Measurements from ENCODE around the gene GRK5.

Gene GRK5

DNA sequence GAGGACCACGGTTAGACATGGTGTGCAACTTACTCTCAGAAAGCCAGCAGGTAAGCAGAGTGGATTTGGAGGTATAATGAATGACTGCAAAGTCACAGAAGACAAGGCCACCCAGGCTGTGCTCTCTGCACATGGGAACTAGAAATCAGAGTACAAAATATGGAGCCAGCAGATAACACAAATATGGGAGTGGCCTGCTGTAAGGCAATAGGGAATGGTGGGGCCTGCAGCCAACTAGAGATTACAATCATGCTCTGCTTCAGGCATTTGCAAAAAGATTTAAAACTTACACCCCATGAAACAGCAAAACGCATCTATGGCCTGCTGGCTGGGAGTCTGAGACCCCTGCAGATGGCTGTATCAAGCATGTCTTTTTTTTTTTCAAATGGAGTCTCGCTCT, 288.2 kb downstream of the GRK5 start:
- DNase-seq: no peak

DNA sequence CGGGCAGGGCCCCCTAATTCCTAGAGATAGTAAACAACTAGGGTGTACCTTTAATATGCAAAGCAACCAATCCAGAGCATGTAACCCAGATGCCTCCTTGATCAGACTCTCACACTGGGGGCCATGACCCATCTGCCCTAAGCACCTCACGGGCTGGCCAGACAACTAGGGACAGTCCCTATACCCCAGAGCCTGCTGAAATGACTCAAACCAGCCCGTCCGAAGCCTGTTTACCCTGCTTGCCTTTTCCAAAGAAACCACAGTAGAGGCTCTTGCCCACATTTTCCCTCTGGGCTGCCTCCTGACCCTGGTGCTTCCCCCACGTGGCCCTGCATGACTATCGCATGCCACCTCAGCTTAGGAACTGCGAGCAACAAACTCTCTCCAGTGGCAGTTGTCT, 288.9 kb downstream of the GRK5 start:
- DNase-seq: no peak

DNA sequence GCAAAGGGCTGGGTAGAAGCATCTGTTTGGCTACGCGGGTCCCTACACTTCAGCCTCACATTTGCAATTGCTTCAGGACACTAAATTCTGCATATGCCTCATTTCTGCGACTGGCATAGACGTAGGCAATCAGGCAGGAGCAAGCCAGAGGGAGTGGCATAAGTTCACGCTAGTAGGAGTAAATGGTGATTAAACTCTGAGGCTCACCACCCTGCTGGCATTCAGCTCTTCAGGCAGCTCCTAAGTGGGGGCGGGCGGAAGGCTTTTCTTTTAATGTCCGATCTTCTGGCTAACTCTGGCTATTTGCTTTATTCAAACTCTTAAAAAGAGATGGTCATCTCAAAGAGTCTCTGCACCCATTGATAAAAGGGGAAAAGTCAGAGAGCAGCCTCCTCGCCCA, 289.9 kb downstream of the GRK5 start:
- DNase-seq: no peak

- DNase-seq: no peak
These were observed 291.7 kb downstream of the GRK5 start for GRCh38 chr10:119498889-119499676.

GRCh38 chr10:119499677-119500002, 292.3 kb downstream of the GRK5 start:
- no peak for DNase-seq

DNA sequence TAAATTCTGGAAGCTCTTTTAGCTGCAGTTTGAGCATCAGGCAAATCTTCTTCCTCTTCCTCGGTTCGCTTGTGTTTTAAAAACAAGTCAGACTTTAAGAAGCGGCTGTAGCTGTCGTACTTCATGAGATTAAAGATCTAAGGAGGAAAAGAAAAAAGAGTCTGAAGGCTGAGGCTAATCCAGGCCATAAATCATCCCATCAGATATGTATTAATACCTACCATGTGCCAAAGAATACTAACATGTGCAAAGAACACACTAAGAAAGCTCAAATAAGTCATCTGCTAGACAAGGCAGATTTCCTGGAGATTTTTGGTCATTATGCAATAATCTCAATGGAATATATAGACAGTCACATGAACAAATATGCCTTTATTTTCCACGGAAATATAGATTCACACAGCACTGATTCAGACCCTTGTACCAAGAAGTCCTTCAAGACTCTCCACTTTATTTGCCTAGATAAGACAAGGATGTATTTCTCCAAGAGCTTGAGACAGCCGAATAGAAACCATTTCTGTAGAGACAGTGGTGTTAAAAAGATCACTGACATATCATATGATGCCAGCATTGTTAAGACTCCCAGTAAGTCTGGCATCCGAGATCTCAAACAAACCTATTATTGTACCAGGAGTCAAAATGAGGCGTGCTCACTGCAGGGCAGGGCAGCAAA, 292.9 kb downstream of the GRK5 start:
- no peak for DNase-seq

- no peak for DNase-seq
These were observed 293.4 kb downstream of the GRK5 start for GRCh38 chr10:119500821-119501220.

- no peak for DNase-seq
These were observed 294.3 kb downstream of the GRK5 start for GRCh38 chr10:119501690-119502089.

- DNase-seq: peak; percentile 71 to 77
These were observed 294.8 kb downstream of the GRK5 start for GRCh38 chr10:119502209-119502608.

GRCh38 chr10:119502618-119503155, 295.3 kb downstream of the GRK5 start:
- DNase-seq: no peak

DNA sequence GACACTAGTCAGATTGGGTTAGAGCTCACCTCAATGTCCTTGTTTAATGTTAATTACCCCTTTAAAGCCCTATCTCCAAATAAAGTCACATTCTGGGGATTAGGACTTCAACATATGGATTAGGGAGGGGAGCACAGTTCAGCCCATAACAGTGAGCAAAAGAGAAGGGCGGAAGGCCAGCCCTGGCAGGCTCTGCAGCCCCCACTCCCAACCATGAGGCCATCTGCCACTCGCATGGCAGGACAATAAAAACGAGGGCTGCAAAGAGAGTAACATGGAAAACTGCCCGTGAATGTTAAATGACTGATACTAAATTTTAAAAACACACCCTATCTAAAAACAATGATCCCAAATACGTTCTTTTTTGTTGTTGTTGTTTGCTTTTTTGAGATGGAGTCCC, 296.4 kb downstream of the GRK5 start:
- no peak for DNase-seq

- no peak for DNase-seq
These were observed 297.3 kb downstream of the GRK5 start for GRCh38 chr10:119504651-119505050.

DNA sequence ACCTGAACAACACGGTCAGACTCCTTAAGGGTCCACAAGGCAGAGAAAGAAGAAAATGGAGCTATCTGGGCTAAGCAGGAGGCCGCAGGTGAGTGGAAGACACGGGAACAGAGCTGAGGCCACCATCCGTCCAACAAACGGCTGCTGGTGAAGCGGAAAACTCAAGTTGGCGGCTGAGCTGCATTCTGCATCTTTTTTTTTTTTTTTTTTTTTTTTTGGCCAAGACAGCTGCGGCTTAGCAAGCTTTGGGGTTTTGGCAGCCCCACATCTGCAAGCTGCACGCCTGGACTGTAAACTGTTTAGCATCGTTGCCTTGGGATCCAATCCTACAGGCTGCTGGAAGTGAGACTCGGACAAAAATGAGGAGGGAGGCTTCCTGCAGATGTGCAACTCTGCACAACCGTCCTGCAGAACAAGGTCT, 297.8 kb downstream of the GRK5 start:
- DNase-seq: no peak

All from activated CD4-positive, alpha-beta T cell treated with anti-CD3 and anti-CD28 coated beads, Interleukin-2, amount 50 U/mL, for 4 hours (primary cell).